Activated CD4-positive, alpha-beta T cell treated with anti-CD3 and anti-CD28 coated beads, Interleukin-2, Interleukin-6, amounts not matched to agents 100 ng/mL and 50 ng/mL, durations not matched to agents 16 hours and 8 hours (primary cell): ENCODE measurements around the gene ARHGEF19.
"Not testable (repeated sequence)": the region's sequence is repeated elsewhere in the genome, so short reads cannot be mapped to it uniquely, and the experiment has no call there.

Source experiments
- DNase-seq: peaks from one replicate; pipeline ENCODE4 v3.0.0-alpha.2; 2020

The ARHGEF19 gene

DNA sequence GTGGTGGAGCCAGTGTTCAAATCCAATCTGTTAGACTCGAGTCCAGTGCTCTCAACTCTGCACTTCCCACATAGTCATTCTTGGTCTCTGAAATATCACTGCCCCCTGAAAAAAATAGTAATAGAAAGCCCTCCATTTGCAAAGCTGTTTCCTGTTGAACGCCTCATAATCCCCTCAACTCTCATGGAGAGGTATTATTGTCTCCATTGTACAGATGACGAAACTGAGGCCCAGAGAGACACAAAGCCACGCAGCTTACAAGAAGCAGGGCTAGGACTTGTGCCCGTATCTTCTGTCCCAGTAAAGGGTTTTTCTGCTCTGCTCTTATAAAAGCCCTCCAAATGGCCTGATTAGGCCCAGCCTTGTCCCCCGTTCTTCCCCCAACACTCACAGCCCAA lies 6.2 kb upstream of the ARHGEF19 start:
- DNase-seq: no peak

DNA sequence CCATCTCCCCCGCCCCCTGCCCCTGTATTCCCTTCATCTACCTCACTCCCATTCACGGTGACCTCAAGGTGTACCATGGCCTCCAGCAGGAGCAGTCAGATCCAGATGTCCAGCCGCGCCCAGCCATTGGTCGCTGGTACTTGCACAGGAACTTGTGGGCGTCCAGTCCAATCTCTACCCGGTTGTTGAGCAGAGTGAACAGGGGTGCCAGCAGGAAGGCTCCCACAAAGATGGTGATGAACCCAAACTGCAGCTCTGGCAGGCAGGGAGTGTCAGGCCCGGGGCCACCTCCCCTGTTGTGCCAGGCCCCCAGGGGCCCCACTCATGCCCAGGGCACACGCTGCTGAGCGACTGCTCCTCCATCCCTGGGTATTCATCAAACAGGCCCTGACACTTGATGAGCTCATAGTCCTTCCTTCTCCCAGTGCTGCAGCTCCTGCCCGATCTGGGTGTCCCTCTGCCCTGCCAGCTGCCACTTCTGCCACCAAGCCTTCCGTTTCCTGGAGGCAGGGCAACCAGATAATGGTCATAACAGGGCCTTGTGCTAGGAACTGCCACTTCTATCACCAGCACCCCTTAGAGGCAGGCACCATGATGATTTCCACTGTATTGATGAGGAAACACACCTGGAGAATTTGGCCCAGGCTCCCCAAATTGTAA lies 5.7 kb upstream of the ARHGEF19 start:
- DNase-seq: no peak

DNA sequence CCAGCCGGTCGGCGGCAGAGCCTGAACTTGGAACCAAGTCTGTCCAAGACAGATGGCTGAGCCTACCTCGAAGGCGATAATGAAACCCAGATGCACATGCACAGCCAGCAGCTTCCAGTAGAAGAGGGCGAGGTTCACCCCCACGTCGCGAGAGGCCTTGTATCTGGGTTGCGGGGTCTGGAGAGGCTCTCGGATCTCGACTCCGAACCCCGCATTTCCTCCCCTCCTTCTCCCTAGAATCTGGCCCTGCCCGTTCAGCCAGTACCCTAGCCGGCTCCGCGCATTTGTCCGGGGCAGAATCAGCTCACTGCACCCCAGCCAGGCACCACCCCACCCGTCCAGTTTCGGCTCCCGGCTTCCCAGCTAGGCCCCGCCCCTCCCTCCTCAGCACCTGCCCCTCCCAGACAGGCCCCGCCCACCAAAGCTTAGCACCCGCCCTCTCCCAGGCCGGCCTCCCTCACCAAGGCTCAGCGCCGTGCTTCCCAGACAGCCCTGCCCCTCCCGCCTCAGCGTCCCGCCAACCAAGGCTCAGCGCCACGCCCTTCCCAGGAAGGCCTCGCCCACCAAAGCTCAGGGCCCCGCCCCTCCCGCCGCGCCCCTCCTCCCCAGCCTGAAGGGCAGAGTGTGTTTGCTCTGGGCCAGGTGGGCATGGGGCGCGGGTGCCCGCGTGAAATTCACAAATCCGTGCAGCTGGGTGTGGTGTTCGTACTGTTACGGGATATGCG lies 4.8 kb upstream of the ARHGEF19 start:
- peak; percentile 96 for DNase-seq

DNA sequence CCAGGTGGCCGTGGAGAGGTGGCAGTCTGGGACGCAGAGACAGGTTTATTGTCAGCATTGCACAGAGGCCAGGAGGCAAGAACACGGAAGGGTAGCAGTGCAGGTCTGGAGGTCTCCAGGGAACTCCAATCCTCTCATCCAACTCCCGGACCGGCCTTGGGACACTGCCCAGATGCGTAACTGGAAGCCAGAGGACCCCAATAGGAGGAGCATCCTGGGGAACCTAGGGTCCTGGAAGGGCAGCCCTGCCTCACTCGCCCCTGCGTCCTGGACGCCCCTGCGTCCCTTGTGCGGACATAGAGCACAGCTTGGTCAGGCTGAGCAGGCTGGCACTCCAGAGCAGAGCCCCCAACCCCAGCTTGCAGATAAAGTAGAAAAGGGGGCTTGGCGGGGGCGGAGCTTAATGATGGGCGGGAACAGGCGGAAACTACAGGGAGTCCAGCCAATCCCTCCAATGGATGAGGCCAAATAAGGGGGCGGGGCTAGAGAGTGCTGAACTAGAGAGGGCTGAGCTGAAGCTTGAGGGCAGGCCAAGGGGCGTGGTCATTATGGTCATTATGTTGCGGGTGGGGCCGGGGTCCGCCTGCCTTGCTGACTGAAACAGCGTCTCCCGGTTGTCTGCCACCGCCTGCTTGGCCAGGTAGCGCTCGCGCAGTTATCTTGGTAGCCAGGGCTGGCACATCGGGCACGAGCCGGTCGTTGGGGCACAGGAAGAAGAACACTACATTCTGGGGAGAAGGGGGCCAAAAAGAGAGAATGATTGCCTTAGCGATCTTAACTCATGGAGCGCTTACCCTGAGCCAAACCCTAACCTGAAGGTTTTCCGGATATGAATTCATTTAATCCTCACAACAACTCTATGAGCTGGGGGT lies 3.7 kb upstream of the ARHGEF19 start:
- DNase-seq: peak; percentile 72

DNA sequence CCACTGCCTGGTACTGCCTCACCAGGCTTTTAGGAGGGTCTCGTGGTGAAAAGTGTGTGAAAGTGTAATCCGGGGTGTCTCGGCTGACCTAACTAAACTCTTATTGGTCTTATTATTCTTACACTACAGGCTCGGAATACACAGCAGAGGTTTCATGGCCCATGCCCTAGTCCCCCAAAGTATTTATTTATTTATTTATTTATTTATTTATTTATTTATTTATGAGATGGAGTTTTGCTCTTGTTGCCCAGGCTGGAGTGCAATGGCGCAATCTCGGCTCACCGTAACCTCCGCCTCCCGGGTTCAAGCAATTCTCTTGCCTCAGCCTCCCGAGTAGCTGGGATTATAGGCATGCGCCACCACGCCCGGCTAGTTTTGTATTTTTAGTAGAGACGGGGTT lies 2.8 kb upstream of the ARHGEF19 start:
- not testable (repeated sequence) for DNase-seq

DNA sequence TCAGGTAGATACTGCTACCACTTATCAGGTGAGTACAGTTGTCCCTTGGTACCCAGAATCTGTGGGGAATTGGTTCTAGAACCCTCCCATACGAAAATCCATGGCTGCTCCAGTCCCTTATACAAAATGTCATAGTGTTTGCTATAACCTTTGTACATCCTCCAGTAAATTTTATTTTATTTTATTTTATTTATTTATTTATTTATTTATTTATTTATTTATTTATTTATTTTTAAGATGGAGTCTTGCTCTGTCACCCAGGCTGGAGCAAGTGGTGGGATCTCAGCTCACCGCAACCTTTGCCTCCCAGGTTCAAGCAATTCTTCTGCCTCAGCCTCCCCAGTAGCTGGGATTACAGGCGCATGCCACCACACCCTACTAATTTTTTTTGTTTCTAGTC lies 1.1 kb upstream of the ARHGEF19 start:
- not testable (repeated sequence) for DNase-seq

DNA sequence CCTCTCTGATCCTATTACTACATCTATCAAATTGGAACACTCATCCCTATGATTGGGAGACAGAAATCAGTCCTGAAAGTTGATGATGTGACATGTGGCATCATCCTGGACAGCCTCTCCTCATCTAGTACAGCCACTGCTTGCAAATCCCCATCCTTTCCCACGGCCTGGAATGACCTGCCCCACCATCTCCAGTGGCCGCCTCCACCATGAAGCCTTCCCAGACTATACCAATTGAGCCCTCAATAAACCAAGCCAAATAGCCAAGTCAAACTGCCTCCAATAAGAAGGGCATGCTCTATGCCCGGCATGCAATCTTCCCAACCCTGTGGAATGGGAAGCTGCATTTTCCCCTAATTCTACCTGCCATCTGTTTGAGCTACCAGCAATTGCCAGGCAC lies 561 bp upstream of the ARHGEF19 start:
- DNase-seq: no peak

DNA sequence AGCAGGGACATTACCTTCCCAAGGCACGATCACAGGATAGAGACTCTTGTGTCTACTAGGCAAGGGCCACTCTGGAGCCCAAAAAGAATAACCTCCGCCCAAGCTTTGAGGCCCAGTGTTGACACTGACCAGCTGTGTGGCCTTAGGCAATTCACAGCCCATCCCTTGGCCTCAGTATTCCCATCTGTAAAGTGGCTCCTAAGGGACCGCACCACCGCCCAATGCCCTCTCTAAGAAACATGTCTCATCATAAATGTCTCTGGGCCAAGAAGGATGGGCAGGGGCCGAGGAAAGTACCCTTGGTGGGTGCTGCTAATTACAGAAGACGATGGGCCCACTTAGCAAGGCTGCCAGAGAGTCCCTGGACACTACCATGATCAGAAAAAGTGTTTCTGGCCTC lies 628 bp downstream of the ARHGEF19 start:
- no peak for DNase-seq

DNA sequence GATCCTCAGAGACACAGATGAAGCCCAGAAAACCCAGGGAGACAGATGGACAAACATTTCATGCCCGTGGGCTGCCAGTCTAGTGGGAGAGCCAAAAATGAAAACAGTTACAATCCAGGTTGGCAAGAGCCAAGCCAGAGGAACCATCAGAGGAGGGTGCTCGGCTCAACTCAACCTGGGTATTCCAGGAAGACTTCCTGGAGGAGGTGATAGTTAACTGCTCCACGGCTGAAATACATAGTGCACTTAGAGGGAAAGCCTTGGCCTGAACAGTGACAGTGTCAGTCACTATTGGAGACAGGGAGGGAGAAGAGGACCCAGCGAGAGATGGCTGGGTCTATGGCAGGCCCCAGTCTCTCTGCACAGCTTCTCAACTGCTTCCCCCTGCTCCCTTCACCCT lies 1.9 kb downstream of the ARHGEF19 start:
- no peak for DNase-seq

DNA sequence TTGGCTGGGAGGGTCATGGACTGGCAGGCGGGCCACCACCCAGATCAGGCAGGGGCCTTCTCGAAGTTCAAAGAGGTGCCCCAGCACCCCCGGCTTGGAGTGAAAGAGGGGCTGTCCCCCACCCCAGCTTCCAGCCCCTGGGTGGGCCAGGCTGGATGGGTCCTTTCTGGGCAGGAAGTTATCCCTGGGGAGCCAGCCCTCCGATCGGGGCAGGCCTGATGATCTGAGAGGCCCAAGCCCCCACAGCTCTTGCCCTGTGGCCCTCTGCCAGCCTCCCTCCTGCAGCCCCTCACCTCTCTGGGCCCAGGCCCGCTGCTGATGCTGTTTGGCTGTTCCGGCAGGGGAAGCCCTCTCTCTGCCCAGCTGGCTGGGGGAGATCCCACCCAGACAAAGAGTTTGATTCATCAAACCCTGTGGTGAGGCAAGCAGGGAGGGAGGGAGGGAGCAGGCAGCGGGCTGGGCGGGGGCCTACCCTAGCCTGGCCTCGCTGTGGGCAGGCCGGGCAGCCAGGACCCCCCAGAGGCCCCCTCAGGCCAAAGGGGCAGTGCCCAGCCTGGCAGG lies 2.5 kb downstream of the ARHGEF19 start:
- no peak for DNase-seq

DNA sequence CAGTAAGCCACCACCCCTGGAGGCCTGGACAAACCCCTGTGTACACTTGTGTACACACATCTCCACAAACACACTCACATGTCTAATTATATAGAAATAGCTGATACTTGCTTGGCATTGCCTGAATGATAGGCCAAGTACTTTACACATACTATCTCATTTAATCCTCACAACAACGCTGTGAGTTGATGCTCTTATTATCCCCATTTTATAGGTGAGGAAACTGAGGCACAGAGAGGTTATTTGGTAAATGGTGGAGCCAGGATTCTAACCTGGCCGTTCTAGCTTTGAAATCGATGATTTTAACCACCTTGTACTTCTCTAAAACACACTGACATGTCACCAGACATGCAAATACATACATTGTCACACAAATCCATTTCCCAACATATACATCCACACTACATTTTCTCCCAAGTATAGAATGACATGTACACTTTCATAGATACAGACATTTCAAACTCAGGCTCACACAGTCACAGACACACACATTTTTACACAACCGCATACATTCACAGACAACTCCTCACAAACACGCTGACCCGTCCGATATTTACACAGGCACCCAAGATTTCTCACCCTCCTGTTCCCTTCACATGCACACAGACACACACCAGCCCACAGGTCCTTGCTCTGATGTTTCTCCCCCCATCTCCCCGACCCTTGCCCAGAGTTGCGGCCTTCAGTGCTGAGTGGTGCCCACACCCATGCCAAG lies 3.2 kb downstream of the ARHGEF19 start:
- no peak for DNase-seq

DNA sequence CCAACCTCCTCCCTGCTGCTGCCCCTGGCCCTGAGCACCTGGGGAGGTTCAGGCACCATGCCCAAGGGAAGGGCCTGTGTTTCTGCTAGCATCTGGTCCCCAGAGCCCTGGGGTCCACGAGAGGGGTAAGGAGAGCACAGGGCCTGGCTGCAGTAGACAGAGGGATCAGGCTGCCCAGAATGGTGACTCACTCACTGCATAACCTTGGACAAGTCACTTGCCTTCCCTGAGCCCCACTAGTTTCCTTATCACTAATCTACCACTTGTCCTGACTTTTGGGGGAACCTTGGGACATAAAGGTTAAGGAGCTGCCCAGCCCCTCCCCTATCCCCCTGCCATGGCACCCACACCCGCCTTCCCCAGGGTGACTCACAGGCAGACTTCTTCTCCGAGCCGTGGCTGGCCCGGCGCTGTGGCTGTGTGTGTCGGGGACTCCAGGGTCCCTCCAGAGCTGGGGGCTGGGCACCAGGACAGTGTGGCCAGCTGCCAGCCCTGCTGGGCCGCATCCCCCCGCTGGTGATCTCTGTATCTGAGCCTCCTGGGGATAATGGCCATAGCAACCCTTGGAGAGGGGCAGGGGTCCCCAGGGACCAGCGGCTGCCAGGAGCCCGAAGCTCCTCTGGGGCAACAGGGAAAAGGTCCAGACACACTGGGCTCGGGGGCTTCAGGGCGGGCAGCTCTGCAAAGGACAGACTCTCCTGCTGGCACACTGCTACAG lies 4.0 kb downstream of the ARHGEF19 start:
- no peak for DNase-seq

DNA sequence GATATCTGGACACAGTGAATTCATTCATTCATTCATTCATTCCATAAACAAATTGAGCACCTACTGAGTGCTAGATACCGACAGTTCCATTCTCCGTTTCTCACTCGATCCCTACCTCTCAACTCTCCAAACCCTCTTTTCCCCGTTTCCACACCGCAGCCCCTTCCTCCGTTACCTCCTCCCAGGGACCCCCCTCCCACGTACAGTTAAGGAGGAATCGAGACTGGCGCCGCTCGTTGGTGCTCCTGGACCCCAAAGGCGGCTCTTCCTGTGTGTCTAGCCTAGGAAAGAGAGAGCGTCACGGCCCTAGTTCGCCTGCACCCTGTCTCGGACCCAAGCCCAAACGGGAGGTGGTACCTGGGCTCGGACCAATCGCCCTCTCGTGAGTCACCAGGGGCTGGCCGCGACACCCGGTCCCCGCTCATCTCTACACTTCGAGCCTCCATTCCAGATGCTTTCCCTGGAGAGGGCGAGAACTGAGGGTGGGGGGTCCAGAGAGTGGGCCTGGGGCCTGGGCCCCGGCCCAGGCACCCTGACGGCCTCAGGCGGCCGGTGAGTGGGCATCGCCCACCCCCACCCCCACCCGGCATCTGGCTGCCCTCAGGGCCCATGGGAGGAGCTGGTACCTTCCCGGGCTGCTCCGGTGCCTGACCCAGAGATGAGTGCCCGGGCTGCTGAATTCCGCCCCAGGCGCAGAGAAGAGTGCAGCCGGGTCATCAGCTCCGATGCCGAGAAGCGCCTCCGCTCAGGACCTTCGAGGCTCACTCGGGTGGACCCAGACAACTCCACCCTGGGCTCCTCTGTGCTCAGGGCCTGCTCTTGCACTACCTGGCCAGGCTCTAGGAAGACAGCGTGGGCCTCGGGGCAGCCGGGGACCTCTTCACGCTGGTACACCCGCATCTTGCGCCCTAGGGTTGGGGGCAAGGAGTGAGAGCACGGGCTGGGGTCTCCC lies 4.9 kb downstream of the ARHGEF19 start:
- no peak for DNase-seq

DNA sequence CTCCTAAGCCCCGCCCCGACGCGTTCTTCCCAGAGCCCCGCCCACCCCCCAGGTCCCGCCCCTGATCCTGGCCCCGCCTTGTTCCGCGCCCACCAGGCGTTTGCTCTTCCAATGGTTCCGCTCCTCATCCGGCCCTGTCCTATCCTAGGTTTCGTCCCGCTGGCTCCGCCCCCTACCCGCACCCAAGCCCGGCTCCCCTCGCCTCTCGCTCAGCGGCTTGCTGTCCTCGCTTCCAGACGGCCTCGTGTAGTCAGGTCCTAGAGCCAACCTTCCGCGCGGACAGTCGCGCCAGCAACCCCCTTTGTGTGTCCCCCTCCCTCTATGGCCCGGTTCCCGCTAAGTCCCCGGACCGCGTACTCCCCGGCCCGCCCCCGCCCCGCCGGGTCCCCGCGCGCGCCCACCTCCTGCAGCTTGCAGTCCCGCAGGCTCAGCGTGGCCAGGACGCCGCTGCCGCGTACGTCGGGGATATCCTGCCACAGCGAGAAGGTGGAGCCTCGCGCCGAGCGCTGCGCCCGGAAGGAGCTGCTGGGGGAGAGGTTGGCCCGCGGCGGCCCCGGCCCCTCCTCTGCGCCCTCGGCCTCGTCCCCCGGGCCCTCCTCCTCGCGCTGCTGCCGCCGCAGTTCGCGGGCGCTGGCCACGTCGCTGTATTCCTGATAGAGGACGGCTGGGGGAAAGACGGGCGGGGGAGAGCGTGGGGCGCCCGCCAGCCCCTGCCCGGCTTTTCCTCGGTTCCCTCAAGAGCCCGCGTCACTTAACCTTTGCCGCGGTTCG lies 5.7 kb downstream of the ARHGEF19 start:
- DNase-seq: peak; percentile 96

DNA sequence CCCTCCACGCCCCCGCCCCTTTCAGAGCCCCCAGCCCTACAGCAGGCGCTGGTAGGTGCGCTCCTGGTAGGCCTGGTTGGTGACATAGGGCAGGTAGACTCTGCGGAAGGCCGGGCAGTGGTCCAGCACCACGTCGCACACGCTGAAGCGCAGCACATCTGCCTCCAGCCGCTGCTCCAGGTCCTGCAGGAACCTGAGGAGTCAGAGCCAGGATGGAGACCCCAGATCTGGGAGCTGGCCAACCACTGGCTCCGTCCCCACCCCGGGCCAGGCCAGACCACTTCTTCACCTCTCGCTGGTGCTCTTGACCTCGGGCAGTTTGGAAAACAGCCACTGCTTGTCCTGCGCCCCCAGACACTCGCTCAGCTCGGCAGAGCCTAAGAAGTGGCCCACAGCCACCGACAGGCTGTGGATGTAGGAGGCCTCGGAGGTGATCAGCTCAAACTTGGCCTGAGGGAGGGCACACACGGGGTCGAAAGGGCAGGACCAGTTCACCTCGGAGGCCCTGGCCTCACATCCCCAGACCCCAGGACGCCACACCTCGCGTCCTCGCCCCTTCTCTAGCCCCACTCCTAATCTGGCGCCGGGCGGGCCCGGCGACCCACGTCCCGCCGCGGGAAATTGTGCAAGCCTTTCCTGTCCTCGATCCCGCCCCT lies 6.4 kb downstream of the ARHGEF19 start:
- DNase-seq: no peak

DNA sequence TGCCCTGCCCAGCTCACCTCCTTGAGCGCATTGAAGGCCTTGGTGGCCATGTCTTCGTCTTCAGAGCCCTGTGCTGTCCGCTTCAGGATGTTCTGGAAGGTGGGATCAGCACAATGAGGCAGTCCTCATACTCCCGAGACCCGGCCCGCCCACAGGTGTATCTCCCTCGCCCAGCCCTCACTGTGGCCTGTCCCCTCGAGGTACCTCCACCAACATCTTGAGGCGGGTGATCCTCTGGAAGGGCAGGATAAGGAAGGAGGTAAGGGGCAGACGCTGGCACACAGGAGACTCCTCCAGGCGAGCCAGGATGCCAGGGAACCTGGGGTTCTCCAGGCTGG lies 7.1 kb downstream of the ARHGEF19 start:
- DNase-seq: no peak

DNA sequence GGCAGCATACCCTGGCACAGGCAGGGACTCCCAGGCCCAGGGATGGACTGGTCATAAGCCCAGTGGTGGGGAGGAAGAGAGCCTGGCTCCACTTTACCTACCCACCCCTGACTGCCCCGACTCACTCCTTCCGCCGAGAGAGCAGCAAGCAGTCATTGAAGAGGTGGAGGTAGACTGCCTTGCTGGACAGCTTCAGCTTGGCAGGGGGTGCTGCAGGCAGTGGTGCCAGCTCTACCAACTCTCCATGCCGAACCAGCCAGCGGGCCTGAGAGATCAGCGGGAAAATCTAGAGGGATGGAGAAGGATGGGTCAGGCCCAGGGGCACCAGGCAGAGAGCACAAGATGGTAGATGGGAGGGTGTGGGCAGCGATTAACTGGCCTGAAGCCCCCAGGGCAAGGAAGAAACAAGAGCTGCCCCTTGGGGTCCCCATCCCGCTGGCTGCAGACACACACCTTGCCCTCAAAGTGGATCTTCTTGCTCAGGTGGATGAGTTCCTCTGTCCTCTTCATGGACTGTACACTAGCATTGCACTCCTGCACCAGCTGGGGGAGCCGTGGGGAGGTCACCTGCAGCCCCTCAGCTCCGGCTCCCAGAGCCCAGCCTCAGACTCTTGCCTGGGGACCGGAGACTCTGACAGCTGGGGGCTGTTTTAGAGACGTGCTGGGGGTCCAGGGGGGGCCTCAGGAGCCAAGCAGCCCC lies 7.7 kb downstream of the ARHGEF19 start:
- DNase-seq: peak; percentile 34

DNA sequence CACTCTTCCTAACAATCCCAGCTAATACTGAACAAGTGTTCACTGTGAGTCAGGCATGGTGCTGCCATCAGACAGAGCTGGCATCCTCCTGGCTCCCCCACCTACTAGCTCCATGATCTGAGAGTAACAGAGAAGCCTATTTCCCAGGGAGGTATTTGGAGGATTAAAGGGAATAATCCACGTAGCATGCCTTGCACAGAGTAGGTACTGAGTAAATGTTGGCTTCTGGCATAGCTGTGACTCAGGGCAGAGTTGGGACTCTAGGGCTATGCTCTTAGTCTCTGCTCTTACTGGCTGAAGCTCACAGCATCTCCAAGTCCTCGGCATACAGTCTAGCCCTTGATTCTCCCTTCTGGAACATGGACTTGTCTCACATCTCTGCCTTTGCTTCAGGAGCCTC lies 8.2 kb downstream of the ARHGEF19 start:
- no peak for DNase-seq

DNA sequence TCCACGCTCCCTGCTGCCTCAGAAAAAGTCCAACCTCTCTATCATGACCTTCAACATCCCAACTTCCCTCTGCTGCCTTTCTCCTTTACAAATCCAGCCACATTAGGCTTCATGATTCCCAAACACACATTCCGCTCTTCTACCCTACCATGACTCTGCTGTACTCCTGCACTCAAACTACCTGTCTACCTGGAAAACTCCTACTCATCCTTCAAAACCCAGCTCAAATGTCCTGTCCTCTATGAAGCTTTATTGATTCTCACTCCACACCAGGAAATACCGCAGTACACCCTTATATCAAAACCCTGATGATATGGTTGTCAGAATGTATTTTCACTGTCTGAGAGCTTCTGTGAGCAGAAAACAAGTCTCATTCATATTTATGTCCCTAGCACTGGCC lies 8.9 kb downstream of the ARHGEF19 start:
- no peak for DNase-seq
